Ishikawa (cell line): Measurements from ENCODE around the gene ADPRH.

Source experiments
- CEBPB ChIP-seq: IDR thresholded peaks from 2 replicates; pipeline ENCODE4 v1.6.1; 2012
- CREB1 ChIP-seq: IDR thresholded peaks from 2 replicates; pipeline ENCODE4 v1.6.1; 2012; ENCODE audit warnings: low read depth
- EGR1 ChIP-seq: IDR thresholded peaks from 2 replicates; pipeline ENCODE4 v1.6.1; 2012
- EP300 ChIP-seq: IDR thresholded peaks from 2 replicates; pipeline ENCODE4 v1.6.1; 2012; ENCODE audit warnings: borderline replicate concordance
- FOXM1 ChIP-seq: IDR thresholded peaks from 2 replicates; pipeline ENCODE4 v1.6.1; 2012; ENCODE audit warnings: low read depth, borderline replicate concordance
- MAX ChIP-seq: IDR thresholded peaks from 2 replicates; pipeline ENCODE4 v1.6.1; 2012
- NFIC ChIP-seq: IDR thresholded peaks from 2 replicates; pipeline ENCODE4 v1.6.1; 2012
- RAD21 ChIP-seq: IDR thresholded peaks from 2 replicates; pipeline ENCODE4 v1.6.1; 2012; ENCODE audit warnings: low read depth
- TAF1 ChIP-seq: IDR thresholded peaks from 2 replicates; pipeline ENCODE4 v1.6.1; 2012; ENCODE audit warnings: low read depth, mild to moderate bottlenecking
- YY1 ChIP-seq: IDR thresholded peaks from 2 replicates; pipeline ENCODE4 v1.6.1; 2012; ENCODE audit warnings: low read depth
- ZBTB7A ChIP-seq: IDR thresholded peaks from 2 replicates; pipeline ENCODE4 v1.6.1; 2012; ENCODE audit warnings: low read depth
- TF ChIP-seq, protein P1 (sequence below): IDR thresholded peaks from 2 replicates; pipeline ENCODE4 v1.6.1; 2012; ENCODE audit warnings: low read depth, mild to moderate bottlenecking
- TF ChIP-seq, protein P2 (sequence below): IDR thresholded peaks from 2 replicates; pipeline ENCODE4 v1.6.1; 2012

GRCh38 chr3:119631516-119631915 lies 52.2 kb downstream of the ADPRH start:
- TF ChIP-seq MAX (no peak), RAD21 (no peak), EP300 (no peak), FOXM1 (no peak), CEBPB (no peak), CREB1 (no peak), YY1 (no peak), NFIC (no peak), TAF1 (no peak), EGR1 (no peak), ZBTB7A (no peak)
- TF ChIP-seq, protein P1, sequence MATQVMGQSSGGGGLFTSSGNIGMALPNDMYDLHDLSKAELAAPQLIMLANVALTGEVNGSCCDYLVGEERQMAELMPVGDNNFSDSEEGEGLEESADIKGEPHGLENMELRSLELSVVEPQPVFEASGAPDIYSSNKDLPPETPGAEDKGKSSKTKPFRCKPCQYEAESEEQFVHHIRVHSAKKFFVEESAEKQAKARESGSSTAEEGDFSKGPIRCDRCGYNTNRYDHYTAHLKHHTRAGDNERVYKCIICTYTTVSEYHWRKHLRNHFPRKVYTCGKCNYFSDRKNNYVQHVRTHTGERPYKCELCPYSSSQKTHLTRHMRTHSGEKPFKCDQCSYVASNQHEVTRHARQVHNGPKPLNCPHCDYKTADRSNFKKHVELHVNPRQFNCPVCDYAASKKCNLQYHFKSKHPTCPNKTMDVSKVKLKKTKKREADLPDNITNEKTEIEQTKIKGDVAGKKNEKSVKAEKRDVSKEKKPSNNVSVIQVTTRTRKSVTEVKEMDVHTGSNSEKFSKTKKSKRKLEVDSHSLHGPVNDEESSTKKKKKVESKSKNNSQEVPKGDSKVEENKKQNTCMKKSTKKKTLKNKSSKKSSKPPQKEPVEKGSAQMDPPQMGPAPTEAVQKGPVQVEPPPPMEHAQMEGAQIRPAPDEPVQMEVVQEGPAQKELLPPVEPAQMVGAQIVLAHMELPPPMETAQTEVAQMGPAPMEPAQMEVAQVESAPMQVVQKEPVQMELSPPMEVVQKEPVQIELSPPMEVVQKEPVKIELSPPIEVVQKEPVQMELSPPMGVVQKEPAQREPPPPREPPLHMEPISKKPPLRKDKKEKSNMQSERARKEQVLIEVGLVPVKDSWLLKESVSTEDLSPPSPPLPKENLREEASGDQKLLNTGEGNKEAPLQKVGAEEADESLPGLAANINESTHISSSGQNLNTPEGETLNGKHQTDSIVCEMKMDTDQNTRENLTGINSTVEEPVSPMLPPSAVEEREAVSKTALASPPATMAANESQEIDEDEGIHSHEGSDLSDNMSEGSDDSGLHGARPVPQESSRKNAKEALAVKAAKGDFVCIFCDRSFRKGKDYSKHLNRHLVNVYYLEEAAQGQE = no peak
- TF ChIP-seq, protein P2, sequence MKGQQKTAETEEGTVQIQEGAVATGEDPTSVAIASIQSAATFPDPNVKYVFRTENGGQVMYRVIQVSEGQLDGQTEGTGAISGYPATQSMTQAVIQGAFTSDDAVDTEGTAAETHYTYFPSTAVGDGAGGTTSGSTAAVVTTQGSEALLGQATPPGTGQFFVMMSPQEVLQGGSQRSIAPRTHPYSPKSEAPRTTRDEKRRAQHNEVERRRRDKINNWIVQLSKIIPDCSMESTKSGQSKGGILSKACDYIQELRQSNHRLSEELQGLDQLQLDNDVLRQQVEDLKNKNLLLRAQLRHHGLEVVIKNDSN = no peak
